Measurements from ENCODE around the gene MRPL44. TPM values are rescaled to one million over a fixed set of nuclear protein-coding genes. Genes with fewer than 3 reads are reported as not detected.

MRPL44 gene
- total RNA-seq, 4 donors from 2014 or later, result 18.9 to 58.4 (median 31.7) TPM

DNA sequence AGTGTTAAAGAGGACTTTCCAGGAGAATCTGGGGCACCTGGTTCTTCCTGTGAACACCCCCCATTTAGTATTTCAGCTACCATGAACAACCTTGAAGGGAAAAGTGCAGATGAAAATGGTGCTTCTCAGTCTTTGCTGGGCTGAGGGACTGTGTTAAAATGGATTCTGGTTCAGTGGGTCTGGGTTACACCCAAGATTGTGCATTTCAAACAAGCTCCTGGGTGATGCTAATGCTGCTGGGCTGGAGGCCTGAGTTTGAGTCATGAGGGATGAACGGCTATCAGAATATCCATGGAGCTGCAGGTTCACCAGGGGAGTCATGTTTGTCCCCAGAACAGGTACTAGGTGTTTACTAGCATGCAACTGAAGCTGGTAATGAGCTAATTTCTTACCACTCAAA is 24.0 kb downstream of the MRPL44 start:
- no peaks in the 10 kb centered on the region for H3K4me1 ChIP-seq
- TF ChIP-seq EP300 (IDR thresholded peaks at IDR 0.05; ENCODE audit: low read depth), result no peak
- no peak for TF ChIP-seq POLR2A (IDR thresholded peaks at IDR 0.05)
- no peaks in the 10 kb centered on the region for H3K9me3 ChIP-seq
- intact Hi-C loops (cut with DNase I; ENCODE audit: low total_unique reads), result no loop called here
- DNase-seq, result no peak
- no peaks in the 10 kb centered on the region for H3K36me3 ChIP-seq
- 60 to 80% methylated on average over 1 of the region's 1 CpG for WGBS, 2 donors (ENCODE audit: low coverage in 1 of 2)
- H3K4me3 ChIP-seq, result no peak overlapping the region
- H3K27me3 ChIP-seq, result no peaks in the 10 kb centered on the region
- H3K27ac ChIP-seq, result no peak overlapping the region
- in situ Hi-C loops (cut with MboI; ENCODE audit: low pct_ligation_motif_present in 1 of 4, low pct_unique_long_range_greater_than_20kb in 1 of 4, low sequenced_read_pairs in 3 of 4), result no loop called here

DNA sequence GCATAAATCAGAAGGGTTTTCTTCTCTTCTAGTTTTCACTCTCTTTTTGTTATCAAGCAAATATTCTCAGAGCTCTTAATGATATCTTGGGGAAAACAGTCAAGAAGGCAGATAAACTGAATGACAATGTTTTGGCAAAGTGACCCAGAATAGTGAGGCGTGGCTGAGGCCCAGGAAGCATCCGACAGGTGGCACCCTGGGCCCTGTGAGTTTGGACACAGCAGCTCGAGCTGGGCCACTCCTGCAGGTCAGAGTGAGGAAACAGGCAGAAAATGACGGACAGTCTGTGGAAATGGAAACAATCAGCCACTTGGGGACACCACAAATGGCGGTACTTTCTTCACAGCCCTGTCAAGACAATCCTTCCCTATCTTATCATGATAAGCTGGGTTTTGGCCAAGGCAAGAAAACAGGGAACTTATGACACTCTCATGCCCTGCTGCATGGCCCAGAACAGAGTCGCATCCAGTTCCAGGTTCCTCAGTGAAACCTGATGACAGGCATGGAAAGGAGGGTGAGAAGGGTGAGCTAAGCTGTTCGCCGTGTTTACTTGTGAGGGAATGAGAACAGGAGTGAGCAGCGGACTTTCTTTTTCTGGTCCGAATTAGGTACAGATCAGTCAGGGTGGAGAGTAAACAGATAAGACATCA is 32.1 kb downstream of the MRPL44 start:
- Histone ChIP-seq H3K27ac (no peak overlapping the region), H3K36me3 (no peaks in the 10 kb centered on the region), H3K27me3 (no peaks in the 10 kb centered on the region), H3K4me3 (no peak overlapping the region), H3K9me3 (no peaks in the 10 kb centered on the region), H3K4me1 (peaks cover 0 to 6% (median 5%) of the 10 kb centered on the region in 4 donors)
- 62% methylated on average over 10 of the region's 10 CpGs; no CpG with 5 or more reads in 1 of the 2 donors for WGBS, 2 donors (ENCODE audit: low coverage in 1 of 2)
- TF ChIP-seq, protein P1, sequence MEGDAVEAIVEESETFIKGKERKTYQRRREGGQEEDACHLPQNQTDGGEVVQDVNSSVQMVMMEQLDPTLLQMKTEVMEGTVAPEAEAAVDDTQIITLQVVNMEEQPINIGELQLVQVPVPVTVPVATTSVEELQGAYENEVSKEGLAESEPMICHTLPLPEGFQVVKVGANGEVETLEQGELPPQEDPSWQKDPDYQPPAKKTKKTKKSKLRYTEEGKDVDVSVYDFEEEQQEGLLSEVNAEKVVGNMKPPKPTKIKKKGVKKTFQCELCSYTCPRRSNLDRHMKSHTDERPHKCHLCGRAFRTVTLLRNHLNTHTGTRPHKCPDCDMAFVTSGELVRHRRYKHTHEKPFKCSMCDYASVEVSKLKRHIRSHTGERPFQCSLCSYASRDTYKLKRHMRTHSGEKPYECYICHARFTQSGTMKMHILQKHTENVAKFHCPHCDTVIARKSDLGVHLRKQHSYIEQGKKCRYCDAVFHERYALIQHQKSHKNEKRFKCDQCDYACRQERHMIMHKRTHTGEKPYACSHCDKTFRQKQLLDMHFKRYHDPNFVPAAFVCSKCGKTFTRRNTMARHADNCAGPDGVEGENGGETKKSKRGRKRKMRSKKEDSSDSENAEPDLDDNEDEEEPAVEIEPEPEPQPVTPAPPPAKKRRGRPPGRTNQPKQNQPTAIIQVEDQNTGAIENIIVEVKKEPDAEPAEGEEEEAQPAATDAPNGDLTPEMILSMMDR (IDR thresholded peaks at IDR 0.05), result peak in 4 of 5 experiments; percentile 31 to 43 (median 32)
- no peak for TF ChIP-seq POLR2A (IDR thresholded peaks at IDR 0.05)
- peak; percentile 50 for DNase-seq
- in situ Hi-C loops (cut with MboI; ENCODE audit: low pct_ligation_motif_present in 1 of 4, low pct_unique_long_range_greater_than_20kb in 1 of 4, low sequenced_read_pairs in 3 of 4), result loop anchor here in 1 of 4 donors (5.0 kb wide), 1 partner anchor 293 kb away; no protein-coding TSS in a partner anchor
- intact Hi-C loops (cut with DNase I; ENCODE audit: low total_unique reads), result no loop called here

DNA sequence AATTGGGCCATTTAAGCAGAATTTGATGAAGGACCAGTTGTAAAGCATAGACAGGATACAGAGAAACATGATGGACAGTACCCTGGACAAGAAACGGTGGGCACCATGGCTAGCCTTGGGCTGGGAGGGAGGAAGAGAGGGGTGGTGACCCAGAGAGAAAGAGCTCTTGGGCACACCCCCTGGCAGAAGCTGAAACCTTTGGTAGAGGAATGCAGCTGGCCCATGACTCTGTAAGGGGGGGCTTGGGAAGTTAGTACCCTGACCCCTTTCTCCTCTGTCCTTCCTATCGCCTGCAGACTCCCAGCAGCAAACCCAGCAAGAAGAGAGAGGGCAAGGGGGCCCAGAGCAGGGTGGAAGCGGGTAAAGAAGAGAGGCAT is 32.6 kb downstream of the MRPL44 start:
- no peaks in the 10 kb centered on the region for H3K36me3 ChIP-seq
- no peaks in the 10 kb centered on the region for H3K27me3 ChIP-seq
- no peak overlapping the region for H3K27ac ChIP-seq
- no peak for DNase-seq
- H3K4me3 ChIP-seq, result no peak overlapping the region
- intact Hi-C loops (cut with DNase I; ENCODE audit: low total_unique reads), result loop anchor here (10.0 kb wide), 1 partner anchor 295 kb away; no protein-coding TSS in a partner anchor
- H3K4me1 ChIP-seq, result peaks cover 0 to 9% (median 6%) of the 10 kb centered on the region in 4 donors
- 74 to 80% methylated on average over 1 to 3 of the region's 3 CpGs for WGBS, 2 donors (ENCODE audit: low coverage in 1 of 2)
- TF ChIP-seq, protein P1 (IDR thresholded peaks at IDR 0.05), result no peak
- no peak for TF ChIP-seq POLR2AphosphoS5 (IDR thresholded peaks at IDR 0.05)
- TF ChIP-seq POLR2A (IDR thresholded peaks at IDR 0.05), result no peak
- no peak for TF ChIP-seq EP300 (IDR thresholded peaks at IDR 0.05; ENCODE audit: low read depth)
- in situ Hi-C loops (cut with MboI; ENCODE audit: low pct_ligation_motif_present in 1 of 4, low pct_unique_long_range_greater_than_20kb in 1 of 4, low sequenced_read_pairs in 3 of 4), result loop anchor here (5.0 to 10.0 kb wide), 3 partner anchors 292 to 297 kb away; no protein-coding TSS in a partner anchor
- H3K9me3 ChIP-seq, result no peaks in the 10 kb centered on the region

DNA sequence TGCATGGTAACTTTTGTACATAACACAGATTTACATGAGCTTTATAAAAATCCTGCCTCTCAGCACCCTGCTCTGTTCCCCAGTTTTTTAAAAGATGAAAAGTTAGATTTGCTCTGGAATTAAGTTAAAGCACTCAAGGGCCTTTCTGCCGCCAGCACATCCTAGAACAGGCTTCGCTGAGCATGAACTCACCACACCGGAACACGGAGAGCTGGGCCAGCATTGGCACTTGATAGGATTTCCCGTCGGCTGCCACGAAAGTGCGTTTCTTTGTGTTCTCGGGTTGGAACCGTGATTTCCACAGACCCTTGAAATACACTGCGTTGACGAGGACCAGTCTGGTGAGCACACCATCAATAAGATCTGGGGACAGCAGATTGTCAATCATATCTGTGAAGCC is 34.3 kb downstream of the MRPL44 start:
- 95 to 98% methylated on average over 8 to 12 of the region's 12 CpGs for WGBS, 2 donors (ENCODE audit: low coverage in 1 of 2)
- no peak for DNase-seq
- Histone ChIP-seq H3K9me3 (no peaks in the 10 kb centered on the region), H3K27me3 (no peaks in the 10 kb centered on the region), H3K36me3 (no peaks in the 10 kb centered on the region), H3K4me3 (no peak overlapping the region), H3K27ac (no peak overlapping the region), H3K4me1 (peaks cover 0 to 9% (median 6%) of the 10 kb centered on the region in 4 donors)
- TF ChIP-seq POLR2A (IDR thresholded peaks at IDR 0.05) (no peak), POLR2AphosphoS5 (IDR thresholded peaks at IDR 0.05) (no peak)
- in situ Hi-C loops (cut with MboI; ENCODE audit: low pct_ligation_motif_present in 1 of 4, low pct_unique_long_range_greater_than_20kb in 1 of 4, low sequenced_read_pairs in 3 of 4) (loop anchor here in 3 of 4 donors (5.0 to 10.0 kb wide), 2 partner anchors 293 to 296 kb away; no protein-coding TSS in a partner anchor), intact Hi-C loops (cut with DNase I; ENCODE audit: low total_unique reads) (loop anchor here (10.0 kb wide), 1 partner anchor 293 kb away; no protein-coding TSS in a partner anchor)

DNA sequence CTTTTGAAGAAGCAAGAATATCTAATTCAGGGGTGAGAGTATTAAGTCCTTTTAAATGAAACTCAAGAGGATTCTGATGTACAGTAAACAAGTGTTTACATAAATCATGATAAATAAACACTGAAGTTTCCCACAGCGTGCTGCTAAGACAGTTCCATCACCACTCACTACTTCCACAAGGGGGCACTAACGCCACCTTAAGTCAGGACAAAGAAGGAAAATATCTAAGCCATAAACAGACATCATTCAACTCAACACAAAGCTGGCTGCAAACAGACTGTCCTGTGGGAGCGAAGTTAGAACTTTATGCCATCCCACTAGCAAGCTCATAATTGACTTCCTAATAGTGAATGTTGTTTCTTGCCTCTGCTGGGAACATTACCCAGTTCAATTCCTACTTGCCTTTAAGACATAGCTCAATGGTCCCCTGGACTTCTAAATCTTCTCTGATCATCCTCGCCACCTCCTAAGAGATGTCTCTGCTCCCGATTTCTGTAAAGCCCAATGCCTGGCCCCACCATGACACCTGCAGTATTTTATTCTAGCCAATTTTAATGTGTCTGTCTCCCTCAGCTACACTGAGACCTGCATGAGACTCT is 36.5 kb downstream of the MRPL44 start:
- no peak overlapping the region for H3K27ac ChIP-seq
- no peaks in the 10 kb centered on the region for H3K27me3 ChIP-seq
- in situ Hi-C loops (cut with MboI; ENCODE audit: low pct_ligation_motif_present in 1 of 4, low pct_unique_long_range_greater_than_20kb in 1 of 4, low sequenced_read_pairs in 3 of 4), result loop anchor here in 3 of 4 donors (5.0 to 10.0 kb wide), 2 partner anchors 291 to 294 kb away; no protein-coding TSS in a partner anchor
- WGBS, 2 donors (ENCODE audit: low coverage in 1 of 2), result 31 to 39% methylated on average over 4 to 5 of the region's 5 CpGs
- H3K4me3 ChIP-seq, result no peak overlapping the region
- no peak for TF ChIP-seq POLR2AphosphoS5 (IDR thresholded peaks at IDR 0.05)
- no peak for TF ChIP-seq EP300 (IDR thresholded peaks at IDR 0.05; ENCODE audit: low read depth)
- no peak for TF ChIP-seq POLR2A (IDR thresholded peaks at IDR 0.05)
- TF ChIP-seq, protein P1 (IDR thresholded peaks at IDR 0.05), result peak; percentile 78 to 87 (median 85)
- no peaks in the 10 kb centered on the region for H3K9me3 ChIP-seq
- DNase-seq, result peak; percentile 66
- no peaks in the 10 kb centered on the region for H3K36me3 ChIP-seq
- intact Hi-C loops (cut with DNase I; ENCODE audit: low total_unique reads), result loop anchor here (10.0 kb wide), 1 partner anchor 291 kb away; no protein-coding TSS in a partner anchor
- peaks cover 0 to 9% (median 6%) of the 10 kb centered on the region in 4 donors for H3K4me1 ChIP-seq
